ENCODE measurements around the gene C1orf116.

Gene C1orf116

DNA sequence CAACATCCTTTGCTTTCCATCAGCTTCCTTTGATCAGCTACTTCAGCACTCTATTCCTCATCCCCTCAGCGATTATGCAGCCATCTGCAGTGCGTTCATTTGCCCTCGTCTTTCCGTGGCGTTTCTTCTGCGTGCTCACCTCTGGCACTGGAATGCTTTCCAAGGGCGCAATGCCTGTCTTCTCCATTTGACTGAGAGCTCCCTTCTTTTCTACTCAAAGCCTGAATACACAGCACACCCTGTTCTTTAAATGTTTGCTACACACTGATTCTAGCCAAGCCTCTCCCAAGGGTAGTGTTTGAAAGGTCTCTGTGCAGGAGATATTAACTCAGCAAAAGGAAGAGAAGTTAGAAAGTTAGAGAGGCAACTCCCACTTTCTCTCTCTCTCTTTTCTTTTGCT is 22.6 kb downstream of the C1orf116 start:
- no peak overlapping the region for H3K4me3 ChIP-seq (ENCODE audit: low read depth, low read length)
- in situ Hi-C loops (cut with HindIII; ENCODE audit: low sequenced_read_pairs), result no loop called here
- TF ChIP-seq, protein P1, sequence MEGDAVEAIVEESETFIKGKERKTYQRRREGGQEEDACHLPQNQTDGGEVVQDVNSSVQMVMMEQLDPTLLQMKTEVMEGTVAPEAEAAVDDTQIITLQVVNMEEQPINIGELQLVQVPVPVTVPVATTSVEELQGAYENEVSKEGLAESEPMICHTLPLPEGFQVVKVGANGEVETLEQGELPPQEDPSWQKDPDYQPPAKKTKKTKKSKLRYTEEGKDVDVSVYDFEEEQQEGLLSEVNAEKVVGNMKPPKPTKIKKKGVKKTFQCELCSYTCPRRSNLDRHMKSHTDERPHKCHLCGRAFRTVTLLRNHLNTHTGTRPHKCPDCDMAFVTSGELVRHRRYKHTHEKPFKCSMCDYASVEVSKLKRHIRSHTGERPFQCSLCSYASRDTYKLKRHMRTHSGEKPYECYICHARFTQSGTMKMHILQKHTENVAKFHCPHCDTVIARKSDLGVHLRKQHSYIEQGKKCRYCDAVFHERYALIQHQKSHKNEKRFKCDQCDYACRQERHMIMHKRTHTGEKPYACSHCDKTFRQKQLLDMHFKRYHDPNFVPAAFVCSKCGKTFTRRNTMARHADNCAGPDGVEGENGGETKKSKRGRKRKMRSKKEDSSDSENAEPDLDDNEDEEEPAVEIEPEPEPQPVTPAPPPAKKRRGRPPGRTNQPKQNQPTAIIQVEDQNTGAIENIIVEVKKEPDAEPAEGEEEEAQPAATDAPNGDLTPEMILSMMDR (IDR thresholded peaks at IDR 0.05; ENCODE audit: low read depth, low read length, missing control alignments), result no peak
- DNase-seq (ENCODE audit: low read depth), result no peak

DNA sequence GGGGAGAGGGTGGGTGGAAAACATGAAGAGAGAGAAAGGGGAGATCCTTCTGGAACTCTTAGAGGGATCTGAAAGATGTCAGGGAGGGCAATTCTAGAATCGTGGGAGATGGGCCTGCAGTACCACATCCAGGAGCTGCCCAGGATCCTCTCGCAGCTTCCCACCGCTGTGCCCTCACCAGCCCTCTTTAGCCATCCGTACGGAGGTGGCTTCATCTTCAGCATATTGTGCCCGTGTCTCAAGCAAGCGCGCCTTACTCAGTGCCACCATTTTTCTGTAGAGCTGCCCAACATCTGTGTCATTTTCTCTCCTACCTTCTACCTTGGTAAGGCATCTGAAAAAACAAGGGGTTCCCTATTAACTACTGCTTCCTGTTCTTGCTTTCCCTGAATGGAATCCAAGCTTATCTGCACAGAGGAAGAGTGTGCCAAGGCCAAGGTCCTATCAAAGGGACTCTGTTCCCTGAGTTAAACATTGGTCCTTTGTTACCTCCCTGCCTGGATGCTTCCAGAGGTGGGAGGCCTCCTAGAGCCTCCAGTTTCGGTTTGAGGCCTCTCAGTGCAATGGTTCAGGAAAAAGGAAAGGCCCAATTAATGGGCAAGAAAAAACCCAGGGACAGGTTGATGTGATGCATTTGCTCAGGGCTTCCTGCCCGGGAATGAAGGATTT is 23.2 kb downstream of the C1orf116 start:
- TF ChIP-seq, protein P1 (IDR thresholded peaks at IDR 0.05; ENCODE audit: low read depth, low read length, missing control alignments), result no peak
- no peak overlapping the region for H3K4me3 ChIP-seq (ENCODE audit: low read depth, low read length)
- DNase-seq (ENCODE audit: low read depth), result no peak
- in situ Hi-C loops (cut with HindIII; ENCODE audit: low sequenced_read_pairs), result no loop called here

DNA sequence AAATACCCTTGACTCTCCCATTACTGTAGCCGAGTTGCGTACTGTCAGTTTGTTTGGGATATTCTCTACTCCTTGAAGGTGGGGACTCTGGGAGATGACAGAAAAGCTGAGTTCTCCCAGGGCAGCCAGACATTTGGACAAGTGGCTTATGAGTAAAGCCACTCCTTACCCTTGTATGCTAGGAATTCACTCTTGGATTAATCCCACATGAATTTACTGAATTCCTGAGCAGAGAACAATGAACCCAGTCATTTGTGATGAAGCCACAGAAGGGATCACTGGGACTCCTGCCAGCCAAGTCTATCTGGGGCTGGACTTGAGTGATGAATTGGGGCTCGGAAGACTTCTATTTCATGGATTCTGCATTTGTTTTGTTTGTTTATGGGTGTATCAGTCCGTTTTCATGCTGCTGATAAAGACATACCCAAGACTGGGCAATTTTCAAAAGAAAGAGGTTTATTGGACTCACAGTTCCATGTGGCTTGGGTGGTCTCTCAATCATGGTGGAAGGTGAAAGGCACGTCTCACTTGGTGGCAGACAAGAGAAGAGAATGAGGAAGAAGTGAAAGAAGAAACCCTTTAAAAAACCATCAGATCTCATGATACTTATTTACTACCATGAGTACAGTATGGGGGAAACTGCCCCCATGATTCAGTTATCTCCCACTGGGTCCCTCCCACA is 25.1 kb downstream of the C1orf116 start:
- in situ Hi-C loops (cut with HindIII; ENCODE audit: low sequenced_read_pairs), result no loop called here
- peak; percentile 95 for DNase-seq (ENCODE audit: low read depth)
- TF ChIP-seq, protein P1 (IDR thresholded peaks at IDR 0.05; ENCODE audit: low read depth, low read length, missing control alignments), result no peak
- no peak overlapping the region for H3K4me3 ChIP-seq (ENCODE audit: low read depth, low read length)

DNA sequence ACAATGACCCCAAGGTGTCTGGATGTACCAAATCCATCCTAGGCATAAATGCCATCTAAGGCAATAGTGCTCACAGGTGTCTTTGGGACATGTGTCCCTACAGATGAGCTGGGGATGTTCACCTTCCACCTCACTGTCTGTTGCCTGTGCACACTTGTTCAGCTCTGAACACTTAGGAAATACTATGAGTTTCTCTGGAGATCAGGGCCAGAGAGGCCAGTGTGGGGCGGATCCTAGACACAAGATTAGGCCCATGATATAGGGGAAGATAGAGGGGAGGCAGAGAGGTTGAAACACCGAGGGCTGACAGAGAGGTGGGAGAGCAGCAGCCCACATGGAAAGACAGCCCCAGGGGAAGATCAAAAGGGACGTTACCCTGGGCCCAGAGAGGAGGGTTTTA is 25.6 kb downstream of the C1orf116 start:
- TF ChIP-seq, protein P1 (IDR thresholded peaks at IDR 0.05; ENCODE audit: low read depth, low read length, missing control alignments), result no peak
- in situ Hi-C loops (cut with HindIII; ENCODE audit: low sequenced_read_pairs), result no loop called here
- DNase-seq (ENCODE audit: low read depth), result no peak
- no peak overlapping the region for H3K4me3 ChIP-seq (ENCODE audit: low read depth, low read length)

DNA sequence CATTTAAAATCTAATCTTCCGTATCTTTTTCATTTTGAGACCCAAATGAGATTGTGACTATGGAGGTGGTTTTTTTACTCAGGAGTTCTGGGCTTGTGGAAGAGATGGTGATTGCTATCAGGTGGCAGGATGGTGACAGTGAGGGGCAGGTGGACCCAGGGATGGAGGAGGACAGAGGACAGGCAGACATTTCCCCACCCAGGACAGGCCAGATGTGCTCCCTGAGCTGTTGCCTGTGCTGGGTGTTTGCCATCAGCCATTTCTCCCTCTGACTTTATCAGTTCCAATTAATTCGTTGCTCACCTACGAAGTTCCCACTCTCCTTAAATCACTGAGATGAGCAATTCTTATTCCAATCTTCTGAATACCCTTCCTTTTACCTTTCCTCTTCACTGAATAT is 26.5 kb downstream of the C1orf116 start:
- TF ChIP-seq, protein P1 (IDR thresholded peaks at IDR 0.05; ENCODE audit: low read depth, low read length, missing control alignments), result no peak
- no peak overlapping the region for H3K4me3 ChIP-seq (ENCODE audit: low read depth, low read length)
- in situ Hi-C loops (cut with HindIII; ENCODE audit: low sequenced_read_pairs), result no loop called here
- DNase-seq (ENCODE audit: low read depth), result no peak

DNA sequence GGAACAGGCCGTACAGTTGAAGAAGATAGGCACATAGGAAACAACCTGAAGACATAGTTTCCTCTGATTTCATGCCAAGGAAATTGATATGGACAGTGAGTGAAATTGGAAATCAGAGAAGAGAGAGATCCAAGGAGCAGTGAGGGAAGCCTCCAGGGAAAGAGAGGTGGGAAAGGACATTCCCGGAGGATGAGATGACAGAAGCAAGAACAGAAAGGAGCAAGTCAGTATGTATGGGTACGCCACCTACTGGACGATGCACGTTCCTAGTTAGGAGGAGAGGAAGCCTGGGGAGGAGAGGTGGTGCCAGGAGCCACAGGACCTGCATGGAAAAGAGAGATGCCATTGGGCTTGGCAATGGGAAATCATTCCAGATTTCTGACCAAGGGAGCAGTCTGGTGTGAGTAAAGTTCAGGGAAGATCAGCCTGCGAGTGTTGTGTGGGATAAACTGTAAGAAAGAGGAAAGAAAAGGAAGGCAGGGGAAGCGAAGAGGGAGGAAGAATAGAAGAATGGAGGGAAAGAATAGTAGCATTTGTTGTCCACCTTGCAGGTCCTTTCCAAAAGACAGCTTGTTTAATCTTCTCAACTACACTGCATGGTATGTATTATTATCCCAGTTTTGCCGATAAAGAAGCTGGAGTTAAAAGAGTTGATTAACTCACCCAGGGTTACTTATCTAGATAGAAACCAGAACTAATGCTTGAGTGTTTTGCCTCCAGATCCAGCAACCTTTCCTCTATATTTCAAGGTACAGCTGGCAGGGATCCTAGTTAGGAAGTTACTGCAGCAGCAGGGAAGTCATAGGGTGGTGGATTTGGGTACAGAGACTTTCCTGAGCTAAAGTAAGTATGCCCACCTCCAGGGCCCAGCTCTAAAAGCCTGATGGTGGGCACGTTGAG is 27.4 kb downstream of the C1orf116 start:
- no peak overlapping the region for H3K4me3 ChIP-seq (ENCODE audit: low read depth, low read length)
- DNase-seq (ENCODE audit: low read depth), result peak; percentile 47
- TF ChIP-seq, protein P1 (IDR thresholded peaks at IDR 0.05; ENCODE audit: low read depth, low read length, missing control alignments), result peak; percentile 79
- in situ Hi-C loops (cut with HindIII; ENCODE audit: low sequenced_read_pairs), result no loop called here
